Lung (tissue), 12 donors: Measurements from ENCODE around the gene NUP210L. TPM values are rescaled to one million over a fixed set of nuclear protein-coding genes. Genes with fewer than 3 reads are reported as not detected.
A peak's percentile ranks its signal among the peaks of the same experiment; 100 is the strongest.

Experiments
- ATAC-seq: fragments of 200-7000 bp; cut with Tn5 transposase; one replicate; pipeline ENCODE4 v1.9.1; 2020; ENCODE audit warnings: moderate number of reproducible peaks; ENCODE audit not compliant: insufficient read depth, low FRiP score
- DNase-seq, 3 donors: peaks; one replicate each; pipeline ENCODE4 v3.0.0-alpha.2; 2013 to 2017
- H3K27ac ChIP-seq, 2 donors: one replicate each; pipeline ENCODE4 v1.5.1; 2013; ENCODE audit warnings: mild to moderate bottlenecking in 2 of 2, moderate library complexity in 2 of 2, control low read depth in 1 of 2, inconsistent platforms in 1 of 2, low read depth in 1 of 2, low read length in 1 of 2
- H3K27me3 ChIP-seq, 3 donors: one replicate each; pipeline ENCODE4 v1.5.1; 2013; ENCODE audit warnings: low read length in 2 of 3; ENCODE audit not compliant: control insufficient read depth in 3 of 3, insufficient read depth in 3 of 3
- H3K36me3 ChIP-seq, 4 donors: one replicate each; pipeline ENCODE4 v1.5.1; 2013; ENCODE audit warnings: low read length in 4 of 4, mild to moderate bottlenecking in 1 of 4, moderate library complexity in 1 of 4; ENCODE audit not compliant: control insufficient read depth in 4 of 4, insufficient read depth in 4 of 4
- H3K4me1 ChIP-seq, 5 donors: one replicate each; pipeline ENCODE4 v1.5.1; 2013; ENCODE audit warnings: low read length in 5 of 5, mild to moderate bottlenecking in 2 of 5, moderate library complexity in 1 of 5; ENCODE audit not compliant: control insufficient read depth in 5 of 5, insufficient read depth in 5 of 5
- H3K4me3 ChIP-seq: one replicate; pipeline ENCODE4 v1.5.1; 2013; ENCODE audit warnings: mild to moderate bottlenecking, control low read depth, moderate library complexity
- H3K9ac ChIP-seq, 2 donors: one replicate each; pipeline ENCODE4 v1.5.1; 2013; ENCODE audit warnings: low read length in 2 of 2, control low read depth in 1 of 2; ENCODE audit not compliant: insufficient read depth in 1 of 2
- H3K9me3 ChIP-seq, 4 donors: one replicate each; pipeline ENCODE4 v1.5.1; 2013; ENCODE audit warnings: low read length in 3 of 4, mild to moderate bottlenecking in 1 of 4, moderate library complexity in 1 of 4; ENCODE audit not compliant: control insufficient read depth in 4 of 4, insufficient read depth in 3 of 4
- CTCF ChIP-seq: IDR thresholded peaks from 2 replicates; pipeline ENCODE4 v1.5.1; 2012; ENCODE audit warnings: mild to moderate bottlenecking; ENCODE audit errors: control extremely low read depth, extremely low read depth
- WGBS, 2 donors: extraction: QIAGEN DNeasy Blood & Tissue Kit; methylation state at CpG; one replicate each; pipeline ENCODE4 v1.1.7; 2013; 5-methylcytosine and 5-hydroxymethylcytosine counted together
- polyA plus RNA-seq, 2 donors: library from polyadenylated mRNA; stranded (reverse); fragments of 200-250 nt; gene quantifications; one replicate each; pipeline ENCODE4 v1.2.1, GENCODE V29; 2013
- total RNA-seq, 2 donors: library from RNA; depleted of rRNA in 1 of 2; stranded (reverse); fragments of >200 nt in 1 of 2; gene quantifications; one replicate each; pipeline ENCODE4 v1.2.1, GENCODE V29; 2014 to 2021
- donor health status: control.
- donor health status: control.
- donor health status: Bipolar disorder and iron deficiency.
- donor health status: healthy.
- donor health status: DM: yes; HTN: yes; CAD: no.

Gene NUP210L
- total and polyA plus RNA-seq, 4 donors = 0.03 to 0.26 (median 0.09) TPM

- Histone ChIP-seq H3K9me3 (no peaks in the 10 kb centered on the region), H3K4me1 (peaks cover 3 to 41% (median 13%) of the 10 kb centered on the region in 5 donors), H3K36me3 (peaks cover 0 to 18% (median 11%) of the 10 kb centered on the region in 4 donors), H3K27ac (peak overlapping the region in 1 of 2 donors; percentile 5), H3K4me3 (no peak overlapping the region), H3K9ac (no peak overlapping the region), H3K27me3 (no peaks in the 10 kb centered on the region)
- no peak for DNase-seq
- no peak for ATAC-seq
- TF ChIP-seq CTCF = no peak
- WGBS, 2 donors = 65 to 77% methylated on average over 10 of the region's 10 CpGs
Measured at GRCh38 chr1:154178911-154179811, 24.3 kb upstream of the NUP210L start.

GRCh38 chr1:154178013-154178412, 23.1 kb upstream of the NUP210L start:
- no peak for ATAC-seq
- Histone ChIP-seq H3K27me3 (no peaks in the 10 kb centered on the region), H3K4me3 (no peak overlapping the region), H3K9ac (no peak overlapping the region), H3K9me3 (no peaks in the 10 kb centered on the region), H3K36me3 (peaks cover 2 to 23% (median 14%) of the 10 kb centered on the region in 4 donors), H3K27ac (no peak overlapping the region), H3K4me1 (peaks cover 3 to 41% (median 13%) of the 10 kb centered on the region in 5 donors)
- 28 to 48% methylated on average over 2 of the region's 2 CpGs for WGBS, 2 donors
- TF ChIP-seq CTCF = no peak
- DNase-seq = no peak

GRCh38 chr1:154176337-154176736, 21.5 kb upstream of the NUP210L start:
- TF ChIP-seq CTCF = no peak
- H3K4me1 ChIP-seq = peaks cover 0 to 39% (median 13%) of the 10 kb centered on the region in 5 donors
- WGBS, 2 donors = 7 to 24% methylated on average over 2 of the region's 2 CpGs

More at GRCh38 chr1:154176337-154176736, 21.5 kb upstream of the NUP210L start:
- ATAC-seq = peak; percentile 55
- no peaks in the 10 kb centered on the region for H3K9me3 ChIP-seq
- peak; percentile 34 to 85 (median 76) for DNase-seq
- peak overlapping the region in 1 of 2 donors; percentile 7 for H3K27ac ChIP-seq
- no peaks in the 10 kb centered on the region for H3K27me3 ChIP-seq
- H3K9ac ChIP-seq = no peak overlapping the region
- no peak overlapping the region for H3K4me3 ChIP-seq
- peaks cover 18 to 37% (median 29%) of the 10 kb centered on the region in 4 donors for H3K36me3 ChIP-seq
